Activated T-helper 2 cell treated with anti-CD3 and anti-CD28 coated beads, Interferon-gamma antibody, Interleukin-2, Interleukin-4, amounts not matched to agents 10 μg/mL and 5 μg/mL and 100 μg/mL, durations not matched to agents 14 hours and 24 hours and 36 hours (primary cell): Measurements from ENCODE around the gene ANKLE2. TPM values are rescaled to one million over a fixed set of nuclear protein-coding genes. Genes with fewer than 3 reads are reported as not detected.

ENCODE experiments used
- DNase-seq: peaks from one replicate; pipeline ENCODE4 v3.0.0; 2021; ENCODE audit warnings: low spot score
- H3K27ac Mint-ChIP-seq: one replicate; pipeline ENCODE4 v1.8.0; 2021; ENCODE audit warnings: mixed read lengths
- H3K27me3 Mint-ChIP-seq: one replicate; pipeline ENCODE4 v1.8.0; 2021; ENCODE audit warnings: low read depth, mixed read lengths
- H3K36me3 Mint-ChIP-seq: one replicate; pipeline ENCODE4 v1.8.0; 2021; ENCODE audit warnings: low read depth, mixed read lengths
- H3K4me1 Mint-ChIP-seq: one replicate; pipeline ENCODE4 v1.8.0; 2021; ENCODE audit warnings: low read depth, mixed read lengths
- H3K4me3 Mint-ChIP-seq: one replicate; pipeline ENCODE4 v1.8.0; 2021; ENCODE audit warnings: low read depth, mild to moderate bottlenecking, moderate library complexity, mixed read lengths
- H3K9me3 Mint-ChIP-seq: one replicate; pipeline ENCODE4 v1.8.0; 2021; ENCODE audit warnings: mixed read lengths
- intact Hi-C: fragments of 100-400 bp; cut with micrococcal nuclease; formaldehyde crosslinking; loops from one replicate; pipeline ENCODE4 v1.15.1; 2023
- total RNA-seq: library from RNA; stranded (reverse); gene quantifications from 2 replicates; pipeline ENCODE4 v1.2.3, GENCODE V29; 2022

Gene ANKLE2
- total RNA-seq, 1 donor from 2014 or later, result 152 TPM

DNA sequence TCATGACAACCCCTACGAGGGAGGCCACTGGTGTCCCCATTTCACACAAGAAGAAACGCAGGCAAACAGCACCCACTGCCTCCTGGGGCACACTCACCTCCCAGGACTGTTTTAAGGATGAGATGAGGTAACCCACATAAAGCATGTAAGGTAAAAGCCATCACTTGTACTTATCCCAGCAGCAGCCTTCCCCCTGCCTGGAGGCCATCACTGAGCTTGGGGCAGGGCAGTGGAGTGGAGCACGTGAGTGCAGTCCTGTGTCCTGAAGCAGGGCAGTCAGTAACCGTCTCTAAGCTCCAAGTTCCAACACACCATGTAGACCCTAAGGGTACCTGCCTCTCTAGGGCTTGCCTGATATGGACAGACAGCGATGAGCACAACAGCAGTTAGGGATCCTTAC, 76.2 kb downstream of the ANKLE2 start:
- intact Hi-C loops, result no loop called here
- H3K36me3 Mint-ChIP-seq, result peaks cover 31% of the 10 kb centered on the region
- H3K27ac Mint-ChIP-seq, result peak overlapping the region; percentile 68

GRCh38 chr12:132677492-132677891, 84.1 kb downstream of the ANKLE2 start:
- H3K4me1 Mint-ChIP-seq, result peaks cover 3% of the 10 kb centered on the region
- H3K9me3 Mint-ChIP-seq, result no peaks in the 10 kb centered on the region
- no peak for DNase-seq
- H3K27ac Mint-ChIP-seq, result no peak overlapping the region
- intact Hi-C loops, result no loop called here
- peaks cover 76% of the 10 kb centered on the region for H3K36me3 Mint-ChIP-seq
- H3K27me3 Mint-ChIP-seq, result no peaks in the 10 kb centered on the region
- no peak overlapping the region for H3K4me3 Mint-ChIP-seq

More for the DNA sequence above, 76.2 kb downstream of the ANKLE2 start:
- no peak for DNase-seq
- Mint-ChIP-seq H3K4me1 (peaks cover 25% of the 10 kb centered on the region), H3K9me3 (no peaks in the 10 kb centered on the region), H3K27me3 (no peaks in the 10 kb centered on the region), H3K4me3 (peak overlapping the region; percentile 74)

- Mint-ChIP-seq H3K36me3 (peaks cover 83% of the 10 kb centered on the region), H3K27ac (no peak overlapping the region), H3K4me1 (peaks cover 2% of the 10 kb centered on the region), H3K9me3 (no peaks in the 10 kb centered on the region), H3K27me3 (no peaks in the 10 kb centered on the region), H3K4me3 (no peak overlapping the region)
- intact Hi-C loops, result no loop called here
- DNase-seq, result no peak
Observed at GRCh38 chr12:132675757-132676432, 85.7 kb downstream of the ANKLE2 start.

Other genes starting within 250 kb of the ANKLE2 start
- not detected in 2 replicates for gene LRCOL1, start 151.2 kb downstream of the ANKLE2 start, total RNA-seq
- not detected in 2 replicates for gene P2RX2, start 143.1 kb downstream of the ANKLE2 start, total RNA-seq
- 152 and 159 TPM in 2 replicates for gene POLE, start 74.5 kb downstream of the ANKLE2 start, total RNA-seq
- gene PXMP2, start 74.2 kb downstream of the ANKLE2 start, total RNA-seq, result 19.1 and 23.2 TPM in 2 replicates
- 78.6 and 80.7 TPM in 2 replicates for gene PGAM5, start 51.0 kb downstream of the ANKLE2 start, total RNA-seq
- 64.5 and 66.2 TPM in 2 replicates for gene GOLGA3, start 67.0 kb upstream of the ANKLE2 start, total RNA-seq
- 55.0 and 59.9 TPM in 2 replicates for gene CHFR, start 125.8 kb upstream of the ANKLE2 start, total RNA-seq
- 7.3 and 8.2 TPM in 2 replicates for gene ZNF605, start 194.5 kb upstream of the ANKLE2 start, total RNA-seq
- 15.2 and 17.1 TPM in 2 replicates for gene ZNF26, start 224.5 kb upstream of the ANKLE2 start, total RNA-seq